KG1 (cell line): ENCODE measurements around the gene IFT122.

ENCODE experiments used
- DNase-seq: peaks from one replicate; lab custom pipeline; 2025; lab: John Stamatoyannopoulos, UW

The IFT122 gene

DNA sequence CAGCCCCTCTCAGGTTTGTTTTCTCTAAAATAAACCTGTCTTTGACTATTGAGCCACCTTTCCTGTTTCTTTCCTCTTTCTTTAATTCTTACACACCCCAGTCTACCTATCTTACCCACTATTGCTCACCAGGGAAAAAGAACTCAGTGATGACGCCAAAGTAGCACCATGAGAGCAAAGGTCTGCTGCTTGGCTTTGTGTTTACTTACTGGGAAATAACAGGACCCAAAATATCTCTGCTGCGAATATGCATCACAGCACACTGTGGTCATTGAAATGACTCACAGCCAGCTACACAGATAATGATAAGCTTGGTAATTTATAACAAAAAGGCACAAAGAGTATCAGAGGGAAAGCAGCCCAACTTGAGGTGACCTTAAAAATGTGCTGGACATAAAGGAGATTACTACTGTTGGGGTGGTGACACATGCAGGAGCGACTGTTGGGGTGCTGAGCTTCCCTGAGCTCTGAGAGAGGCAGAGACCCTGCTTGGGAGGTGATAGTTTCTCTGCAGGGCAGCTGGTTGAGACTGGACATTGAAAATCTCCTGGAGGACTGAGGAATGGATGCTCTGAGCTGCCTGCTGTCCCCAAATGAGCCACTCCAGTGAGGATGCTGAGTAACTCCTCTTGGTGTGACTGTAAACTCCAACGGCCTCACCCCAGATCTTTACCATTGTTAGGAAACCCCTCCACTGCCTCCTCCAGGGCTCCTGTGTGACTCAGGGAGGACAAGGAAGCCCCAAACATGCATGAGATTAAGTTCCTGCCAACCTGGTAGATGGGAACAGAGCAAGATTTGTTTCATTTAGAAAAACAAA lies 26.1 kb upstream of the IFT122 start:
- DNase-seq = no peak

- no peak for DNase-seq
Measured at GRCh38 chr3:129415378-129415777, 24.6 kb upstream of the IFT122 start.

DNA sequence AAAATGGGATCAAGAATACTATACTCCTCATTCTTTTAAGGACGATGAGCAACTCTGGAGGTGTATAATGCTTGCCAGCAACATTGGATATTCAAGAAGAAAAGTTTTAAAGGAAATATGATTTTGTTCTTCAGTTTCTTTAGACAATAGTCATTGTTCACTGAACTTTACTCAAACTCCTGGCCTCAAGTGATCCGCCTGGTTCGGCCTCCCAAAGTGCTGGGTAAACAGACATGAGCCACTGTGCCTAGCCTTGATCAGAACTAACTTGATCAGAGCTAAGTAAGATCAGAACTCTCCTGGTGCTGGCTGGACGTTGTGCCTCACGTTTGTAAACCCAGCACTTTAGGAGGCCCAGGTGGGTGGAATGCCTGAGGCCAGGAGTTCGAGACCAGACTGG lies 24.2 kb upstream of the IFT122 start:
- no peak for DNase-seq

- DNase-seq = no peak
Measured at GRCh38 chr3:129416415-129416814, 23.6 kb upstream of the IFT122 start.

GRCh38 chr3:129417326-129417725 lies 22.7 kb upstream of the IFT122 start:
- DNase-seq = no peak

DNA sequence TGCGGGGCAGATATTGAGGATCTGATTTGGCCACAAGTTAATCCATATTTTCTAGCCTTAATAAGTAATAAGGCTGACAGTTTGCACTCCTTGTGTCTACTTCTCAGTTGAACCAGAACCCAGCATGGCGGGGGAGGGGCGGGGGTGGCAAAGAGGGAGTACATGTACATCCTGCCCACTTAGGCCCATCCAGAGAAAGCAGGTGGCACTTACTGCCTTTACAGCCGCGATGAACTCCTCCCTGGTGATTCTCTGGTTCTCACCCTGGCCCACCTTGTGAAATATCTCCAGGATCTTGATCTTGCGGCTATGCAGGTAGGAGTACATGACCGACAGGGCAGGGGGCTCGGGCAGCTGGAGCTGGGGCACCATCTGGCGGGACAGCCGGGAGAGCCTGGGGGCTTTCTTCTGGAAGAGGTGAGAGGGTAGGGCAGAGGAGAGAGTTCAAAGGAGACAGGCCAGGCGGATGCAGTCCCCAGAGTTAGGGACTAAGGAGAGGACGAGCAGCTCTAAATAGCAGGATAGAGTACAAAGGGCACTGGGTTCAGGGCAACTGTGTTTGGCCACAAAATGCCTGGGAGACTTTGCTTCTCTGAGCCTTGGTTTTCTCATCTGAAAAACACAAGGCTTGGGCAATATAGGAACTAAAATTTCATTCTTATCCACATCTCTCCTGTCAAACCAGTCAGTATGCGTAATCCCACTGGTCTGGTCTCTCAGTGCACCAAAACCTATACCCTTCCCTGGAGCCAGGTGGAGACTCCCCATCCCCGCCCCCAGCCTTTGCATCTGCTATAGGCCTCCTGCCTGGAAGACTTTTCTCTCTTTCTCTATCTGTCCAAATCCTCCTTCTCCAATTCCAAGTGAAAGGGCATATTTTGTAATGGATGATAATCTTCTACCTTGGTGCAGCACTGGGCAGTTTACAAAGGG lies 21.7 kb upstream of the IFT122 start:
- no peak for DNase-seq

GRCh38 chr3:129419476-129419875 lies 20.5 kb upstream of the IFT122 start:
- DNase-seq = no peak

- no peak for DNase-seq
Measured at GRCh38 chr3:129421236-129421883, 18.7 kb upstream of the IFT122 start.

DNA sequence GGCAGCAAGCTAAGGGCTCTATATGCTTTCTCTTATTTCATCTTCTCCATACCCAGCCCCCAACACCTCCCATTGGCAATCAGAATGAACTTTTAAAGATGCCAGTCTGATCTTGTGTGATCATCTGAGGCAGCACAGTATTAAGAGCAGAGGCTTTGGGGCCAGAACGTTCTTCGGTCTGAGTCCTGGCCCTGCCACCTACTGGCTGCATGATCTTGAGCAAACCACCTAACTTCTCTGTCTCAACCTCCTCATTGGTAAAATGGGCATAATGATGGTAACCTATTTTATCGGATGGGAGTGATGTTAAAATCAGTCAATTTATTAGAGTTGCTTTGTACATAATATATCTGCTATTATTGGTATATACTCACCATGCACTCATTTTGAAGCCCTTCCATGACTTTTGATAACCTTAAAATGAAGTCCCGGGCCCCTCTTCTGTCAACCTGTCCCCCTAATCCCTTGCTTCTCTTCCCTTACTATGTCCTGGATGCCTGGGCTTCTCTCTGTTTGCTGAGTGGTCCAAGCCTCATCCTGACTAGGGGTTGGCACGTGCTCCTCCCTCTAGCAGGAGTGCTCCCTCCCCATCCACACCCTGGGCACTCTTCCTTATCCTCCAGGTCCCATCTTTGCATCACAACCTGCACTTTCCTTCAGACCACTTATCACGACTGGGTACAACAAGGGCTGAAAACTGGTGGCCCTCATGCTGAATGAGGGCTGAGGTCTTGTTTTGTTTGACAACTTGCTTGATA lies 17.9 kb upstream of the IFT122 start:
- no peak for DNase-seq

- no peak for DNase-seq
Measured at GRCh38 chr3:129422897-129423296, 17.1 kb upstream of the IFT122 start.

GRCh38 chr3:129424185-129424841 lies 15.7 kb upstream of the IFT122 start:
- no peak for DNase-seq

GRCh38 chr3:129425213-129425612 lies 14.8 kb upstream of the IFT122 start:
- no peak for DNase-seq

DNA sequence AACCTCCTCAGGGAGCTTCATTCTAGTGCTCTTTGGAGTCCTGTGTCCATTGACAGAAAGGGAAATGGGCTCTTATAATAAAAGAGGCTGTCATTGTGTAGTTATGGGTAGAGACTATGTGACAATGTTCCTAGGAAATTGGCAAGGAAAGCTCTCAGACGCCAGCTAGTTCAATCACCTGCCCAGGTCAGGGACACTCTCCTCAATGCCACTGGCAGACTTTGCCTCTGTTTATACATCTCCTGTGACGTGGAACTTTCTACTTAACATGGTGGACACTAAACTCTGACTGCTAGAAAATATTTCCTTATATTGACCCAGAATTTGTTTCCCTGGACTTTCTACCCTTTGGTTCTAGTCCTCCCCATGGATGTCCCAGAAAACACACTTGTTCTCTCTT lies 14.4 kb upstream of the IFT122 start:
- DNase-seq = no peak

GRCh38 chr3:129428007-129428375 lies 12.0 kb upstream of the IFT122 start:
- DNase-seq = no peak

GRCh38 chr3:129428376-129429079 lies 11.5 kb upstream of the IFT122 start, which contains the start of gene EFCAB12:
TSS of gene EFCAB12 (minus strand) at chr3:129428636. CDS start at chr3:129428488, 148 bp downstream.
- DNase-seq = no peak

DNA sequence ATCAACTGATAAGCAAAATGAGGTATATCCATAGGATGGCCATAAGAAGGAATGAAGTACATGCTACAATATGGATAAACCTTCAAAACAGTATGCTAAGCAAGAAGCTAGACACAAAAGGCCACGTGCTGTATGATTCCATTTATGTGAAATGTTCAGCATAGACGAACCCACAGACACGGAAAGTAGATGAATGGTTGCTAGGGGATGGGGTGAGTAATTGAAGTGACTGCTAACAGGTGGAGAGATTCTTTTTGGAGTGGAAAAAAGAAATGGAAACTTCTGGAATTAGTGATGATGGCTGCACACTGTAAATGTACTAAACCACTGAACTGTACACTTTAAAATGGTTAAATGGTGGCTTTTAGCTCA lies 11.0 kb upstream of the IFT122 start:
- DNase-seq = no peak

DNA sequence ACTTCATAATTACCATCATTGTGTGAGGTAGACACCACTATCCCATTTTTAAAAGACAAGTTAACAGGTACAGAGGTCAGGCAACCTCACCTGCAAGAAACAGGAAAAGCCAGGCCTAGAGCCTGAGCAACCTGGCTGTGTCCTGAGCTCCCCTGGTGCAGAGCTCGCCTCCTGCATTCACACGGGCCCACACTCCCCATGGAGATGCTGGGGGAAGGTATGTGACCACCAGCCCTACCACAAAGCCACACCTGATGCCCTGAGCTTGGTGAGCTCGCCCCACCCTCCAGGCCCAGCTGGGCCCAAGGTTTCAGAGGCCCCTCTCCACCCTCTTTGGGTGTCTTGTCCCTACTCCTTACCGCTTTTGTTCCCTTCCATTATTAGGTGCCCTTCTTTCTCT lies 10.4 kb upstream of the IFT122 start:
- DNase-seq = no peak

DNA sequence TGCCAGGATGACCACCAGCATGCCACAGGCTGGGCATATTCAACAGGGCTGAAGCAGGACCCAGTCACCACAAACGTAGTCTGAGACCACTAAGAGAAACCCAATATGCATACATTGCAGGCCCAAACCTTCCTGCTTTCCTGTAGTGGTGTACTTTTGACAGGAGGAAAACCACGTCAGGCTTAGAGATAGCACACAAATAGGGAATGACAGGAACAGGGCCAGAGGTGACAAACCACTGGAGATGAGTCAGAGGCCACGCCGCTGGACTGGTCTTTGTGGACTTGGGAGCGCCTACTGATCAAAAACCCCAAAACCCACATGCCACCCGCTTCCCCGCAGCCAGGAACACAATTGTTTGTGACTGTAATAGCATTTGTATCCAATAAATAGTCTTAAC lies 8.0 kb upstream of the IFT122 start:
- no peak for DNase-seq

GRCh38 chr3:129432671-129433070 lies 7.4 kb upstream of the IFT122 start:
- no peak for DNase-seq

- no peak for DNase-seq
Measured at GRCh38 chr3:129433565-129433964, 6.5 kb upstream of the IFT122 start.

DNA sequence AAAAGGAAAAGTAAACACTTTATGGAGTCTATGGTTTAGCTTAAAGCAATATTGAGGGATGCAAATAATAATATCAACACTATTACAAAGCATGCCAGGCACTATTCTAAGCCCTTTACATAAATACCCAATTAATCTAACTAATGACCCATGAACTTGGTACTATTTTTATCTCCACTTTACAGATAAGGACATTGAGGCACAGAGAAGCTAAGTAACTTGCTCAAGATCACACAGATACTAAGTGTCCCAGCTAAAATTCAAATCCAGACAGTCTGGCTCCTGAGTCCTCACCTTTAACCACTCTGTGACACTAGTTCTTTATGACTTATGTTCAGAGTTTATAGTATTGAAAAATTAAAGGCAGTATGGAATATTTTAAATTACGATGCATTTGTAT lies 5.9 kb upstream of the IFT122 start:
- DNase-seq = no peak
